OCI-LY3 (cell line): ENCODE data around the gene LENEP.

Experiments
- EZH2phosphoT487 ChIP-seq: fragments of 200-600 bp; shearing (Covaris generic); IDR thresholded peaks from 2 replicates; pipeline ENCODE4 v1.6.1; 2018; ENCODE audit warnings: antibody characterized with exemption, mixed run types, low read depth
- TF ChIP-seq, protein P1 (sequence below): fragments of 200-600, 300-600 bp; sonication (generic); IDR thresholded peaks from 2 replicates; pipeline ENCODE4 v1.5.1; 2014; ENCODE audit warnings: antibody characterized with exemption, low read length, low read depth

DNA sequence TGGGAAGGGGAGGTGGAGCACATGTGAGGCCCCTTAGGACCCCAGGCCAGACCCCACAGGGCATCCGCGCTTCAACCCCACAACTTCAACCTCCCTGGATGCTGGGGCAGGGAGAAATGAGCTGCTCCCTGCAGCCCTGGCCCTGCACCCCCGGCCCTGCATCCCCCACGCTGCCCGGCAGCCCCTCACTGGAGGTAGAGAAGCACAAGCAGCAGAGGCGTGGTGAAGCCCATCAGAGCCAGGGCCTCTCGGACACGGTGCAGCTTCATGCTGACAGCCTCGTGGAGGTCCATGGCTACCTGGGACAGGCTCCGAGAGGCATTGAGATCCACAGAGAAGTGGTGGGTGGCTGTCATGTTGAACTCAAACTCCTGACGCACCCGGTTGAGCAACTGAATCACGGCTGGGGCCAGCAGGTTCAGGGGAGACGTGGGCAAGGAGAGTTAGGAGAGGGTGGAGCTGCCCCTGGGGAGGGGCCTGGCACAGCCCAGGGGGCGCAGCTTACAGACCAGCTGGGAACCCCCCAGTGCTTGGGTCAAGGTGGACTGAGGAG lies 36.9 kb downstream of the LENEP start:
- TF ChIP-seq, protein P1, sequence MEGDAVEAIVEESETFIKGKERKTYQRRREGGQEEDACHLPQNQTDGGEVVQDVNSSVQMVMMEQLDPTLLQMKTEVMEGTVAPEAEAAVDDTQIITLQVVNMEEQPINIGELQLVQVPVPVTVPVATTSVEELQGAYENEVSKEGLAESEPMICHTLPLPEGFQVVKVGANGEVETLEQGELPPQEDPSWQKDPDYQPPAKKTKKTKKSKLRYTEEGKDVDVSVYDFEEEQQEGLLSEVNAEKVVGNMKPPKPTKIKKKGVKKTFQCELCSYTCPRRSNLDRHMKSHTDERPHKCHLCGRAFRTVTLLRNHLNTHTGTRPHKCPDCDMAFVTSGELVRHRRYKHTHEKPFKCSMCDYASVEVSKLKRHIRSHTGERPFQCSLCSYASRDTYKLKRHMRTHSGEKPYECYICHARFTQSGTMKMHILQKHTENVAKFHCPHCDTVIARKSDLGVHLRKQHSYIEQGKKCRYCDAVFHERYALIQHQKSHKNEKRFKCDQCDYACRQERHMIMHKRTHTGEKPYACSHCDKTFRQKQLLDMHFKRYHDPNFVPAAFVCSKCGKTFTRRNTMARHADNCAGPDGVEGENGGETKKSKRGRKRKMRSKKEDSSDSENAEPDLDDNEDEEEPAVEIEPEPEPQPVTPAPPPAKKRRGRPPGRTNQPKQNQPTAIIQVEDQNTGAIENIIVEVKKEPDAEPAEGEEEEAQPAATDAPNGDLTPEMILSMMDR: no peak
- TF ChIP-seq EZH2phosphoT487: no peak
